Gastrocnemius medialis (tissue), 4 donors: ENCODE results near the gene NSUN2. TPM values are rescaled to one million over a fixed set of nuclear protein-coding genes. Genes with fewer than 3 reads are reported as not detected.
A peak's percentile ranks its signal among the peaks of the same experiment; 100 is the strongest.

ENCODE experiments used
- ATAC-seq, 2 donors: fragments of 150-250 bp; one replicate each; pipeline ENCODE4 v1.9.1; 2016
- DNase-seq, 2 donors: peaks; one replicate each; pipeline ENCODE4 v3.0.0-alpha.2; 2019
- H3K27ac ChIP-seq, 4 donors: fragments of 200-600 bp; sonication (generic); 1 replicate in 1 of 4; 2 replicates in 3 of 4; pipeline ENCODE4 v1.5.1; 2016 to 2018; ENCODE audit warnings: mild to moderate bottlenecking in 2 of 4, moderate library complexity in 1 of 4
- H3K27me3 ChIP-seq, 3 donors: fragments of 200-600 bp; sonication (generic) in 2 of 3; 1 replicate in 1 of 3; 2 replicates in 2 of 3; pipeline versions ENCODE4 v1.5.1 to v1.6.0; 2016 to 2019; ENCODE audit warnings: mild to moderate bottlenecking in 1 of 3, moderate library complexity in 1 of 3
- H3K36me3 ChIP-seq, 2 donors: fragments of 200-600 bp; sonication (generic) in 1 of 2; one replicate each; pipeline ENCODE4 v1.5.1; 2017 to 2018
- H3K4me1 ChIP-seq, 2 donors: fragments of 200-600 bp; sonication (generic) in 1 of 2; one replicate each; pipeline ENCODE4 v1.5.1; 2016 to 2017; ENCODE audit warnings: mild to moderate bottlenecking in 2 of 2
- H3K4me3 ChIP-seq, 4 donors: fragments of 200-600 bp; sonication (generic) in 3 of 4; 1 replicate in 1 of 4; 2 replicates in 3 of 4; pipeline ENCODE4 v1.5.1; 2016 to 2019; ENCODE audit warnings: mild to moderate bottlenecking in 2 of 4
- H3K9me3 ChIP-seq, 3 donors: fragments of 200-600 bp; sonication (generic) in 2 of 3; 1 replicate in 1 of 3; 2 replicates in 2 of 3; pipeline ENCODE4 v1.5.1; 2016 to 2019
- CTCF ChIP-seq, 5 experiments: fragments of 450-650 bp in 3 of 5; fragments of 200-600 bp in 2 of 5; sonication (generic) in 2 of 5; IDR thresholded peaks in 4 of 5; conservative IDR thresholded peaks in 1 of 5; 1 replicate in 4 of 5; 2 replicates in 1 of 5; pipeline ENCODE4 v1.5.1; 2016 to 2019; ENCODE audit warnings: antibody characterized with exemption in 5 of 5, mild to moderate bottlenecking in 3 of 5, moderate library complexity in 3 of 5
- POLR2A ChIP-seq, 2 donors: fragments of 450-650 bp; IDR thresholded peaks; one replicate each; pipeline ENCODE4 v1.6.1; 2017; ENCODE audit warnings: antibody characterized with exemption in 2 of 2, mild to moderate bottlenecking in 2 of 2, moderate library complexity in 2 of 2
- in situ Hi-C, 4 donors: fragments of 200-750 bp; cut with MboI; loops; one replicate each; pipeline versions ENCODE4 v1.15.0 to v1.8.0; 2017; ENCODE audit warnings: low sequenced_read_pairs in 4 of 4
- intact Hi-C: fragments of 100-400 bp; cut with DNase I; formaldehyde crosslinking; loops from one replicate; pipeline ENCODE4 v1.15.1; 2023; ENCODE audit warnings: low total_unique reads
- total RNA-seq, 4 donors: library from RNA; depleted of rRNA; stranded (reverse); fragments of >200 nt; gene quantifications; one replicate each; pipeline versions ENCODE4 v1.1.0 to v1.2.3, GENCODE V29; 2016

Gene NSUN2
- 10 to 100 TPM; 29.4 to 45.9 (median 38.0) TPM for total RNA-seq

DNA sequence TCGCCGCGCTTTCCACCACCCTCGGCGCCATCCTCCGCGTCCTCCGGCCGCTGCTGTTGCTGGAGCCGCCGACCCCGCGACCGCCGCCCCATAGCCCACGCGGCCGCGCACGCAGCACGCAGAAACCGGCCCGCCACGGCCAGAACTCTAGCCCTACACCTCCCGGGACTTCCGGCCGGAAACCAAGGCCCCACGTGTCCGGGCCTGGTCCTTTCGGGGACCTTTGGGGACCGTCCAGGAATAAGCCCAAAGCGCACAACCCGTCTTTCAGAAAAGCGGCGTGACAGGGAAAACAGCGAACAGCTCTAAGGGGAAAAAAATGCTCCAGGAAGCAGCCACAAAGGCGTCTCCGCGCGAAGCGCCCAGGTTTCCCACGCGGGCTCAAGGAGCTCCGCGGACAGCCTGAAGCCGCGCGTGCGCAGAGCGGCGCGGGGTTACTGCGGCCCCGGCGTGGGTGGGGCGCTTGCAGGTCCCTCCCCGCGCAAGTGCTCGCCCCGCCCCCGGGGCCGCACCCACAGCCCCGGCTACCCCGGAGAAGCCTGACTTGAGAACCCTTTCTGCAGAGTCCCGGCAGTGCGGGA, at the start of gene NSUN2, which contains the start of gene SRD5A1:
Gene NSUN2, minus strand, starts transcription at position 157 of the 581 bp plus-strand sequence. Its CDS starts 65 bp downstream, at position 92.
Gene SRD5A1, plus strand, starts transcription at position 553 of the 581 bp plus-strand sequence. CDS start 137 bp downstream, outside the sequence.
- in situ Hi-C loops: loop anchor here in 2 of 4 donors (5.0 to 25.0 kb wide), 4 partner anchors 82 to 1229 kb away; partner anchors contain the start of genes CFAP90 (in 2 of the 2), FASTKD3 (in 2 of the 2), MTRR (in 2 of the 2) and TENT4A (in 1 of the 2)
- intact Hi-C loops: loop anchor here (1.0 to 10.0 kb wide), 5 partner anchors 72 to 1211 kb away; partner anchors contain the start of genes ICE1 and TENT4A
- H3K9me3 ChIP-seq: no peaks in the 10 kb centered on the region
- H3K36me3 ChIP-seq: peaks cover 0 to 30% of the 10 kb centered on the region in 2 donors
- peaks cover 20 to 26% of the 10 kb centered on the region in 2 donors for H3K4me1 ChIP-seq
- peak; percentile 95 to 96 for ATAC-seq
- peak; percentile 78 to 84 for DNase-seq
- H3K27ac ChIP-seq: peak within 1 kb of the TSS; percentile 84 to 95 (median 90)
- TF ChIP-seq CTCF (IDR thresholded peaks at IDR 0.05 in 4 of 5, conservative IDR thresholded peaks at IDR 0.05 in 1 of 5) (no peak), POLR2A (IDR thresholded peaks at IDR 0.05) (peak; percentile 69 to 74)
- no peaks in the 10 kb centered on the region for H3K27me3 ChIP-seq
- peak within 1 kb of the TSS; percentile 76 to 87 (median 85) for H3K4me3 ChIP-seq

DNA sequence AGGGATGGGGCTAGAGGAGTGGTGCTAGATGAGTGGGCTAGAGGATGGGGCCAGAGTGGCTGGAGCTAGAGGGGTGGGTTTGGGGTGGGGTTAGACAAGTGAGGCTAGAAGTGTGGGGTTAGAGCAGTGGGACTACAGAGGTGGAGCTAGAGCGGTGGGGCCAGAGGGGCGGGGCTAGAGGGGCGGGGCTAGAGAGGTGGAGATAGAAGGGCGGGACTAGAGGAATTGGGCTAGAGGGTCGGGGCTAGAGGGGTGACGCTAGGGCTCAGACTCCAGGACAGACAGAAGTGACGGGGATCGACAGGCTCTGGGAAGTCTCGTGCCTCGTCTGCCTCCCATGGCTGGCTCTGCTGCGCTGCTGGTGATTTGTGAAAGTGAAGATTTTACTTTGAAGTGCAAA, 49.4 kb upstream of the NSUN2 start:
- no peaks in the 10 kb centered on the region for H3K4me1 ChIP-seq
- in situ Hi-C loops (no loop called here), intact Hi-C loops (no loop called here)
- TF ChIP-seq POLR2A (IDR thresholded peaks at IDR 0.05): no peak
- TF ChIP-seq CTCF (IDR thresholded peaks at IDR 0.05 in 4 of 5, conservative IDR thresholded peaks at IDR 0.05 in 1 of 5): no peak
- no peaks in the 10 kb centered on the region for H3K36me3 ChIP-seq
- H3K9me3 ChIP-seq: no peaks in the 10 kb centered on the region
- H3K27me3 ChIP-seq: no peaks in the 10 kb centered on the region
- DNase-seq (no peak), ATAC-seq (no peak)
- no peak overlapping the region for H3K27ac ChIP-seq
- no peak overlapping the region for H3K4me3 ChIP-seq

DNA sequence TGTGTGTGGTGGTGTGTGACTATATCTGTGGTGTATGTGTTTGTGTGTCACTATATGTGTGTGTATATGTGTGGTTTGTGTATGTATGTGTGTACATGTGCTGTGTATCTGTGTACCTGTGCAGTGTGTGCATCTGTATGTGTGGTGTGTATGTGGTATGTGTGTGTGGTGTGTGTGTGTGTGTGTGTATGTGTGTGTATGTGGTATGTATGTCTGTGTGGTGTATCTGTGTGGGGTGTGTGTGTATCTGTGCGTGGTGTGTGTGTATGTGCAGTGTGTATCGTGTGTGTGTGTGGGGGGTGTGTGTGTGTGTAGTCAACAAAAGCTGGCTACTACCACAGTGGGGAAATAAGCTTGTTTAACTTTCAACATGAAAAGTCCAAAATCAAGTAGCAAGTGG, 48.8 kb upstream of the NSUN2 start:
- ATAC-seq (no peak), DNase-seq (no peak)
- in situ Hi-C loops (no loop called here), intact Hi-C loops (no loop called here)
- no peaks in the 10 kb centered on the region for H3K36me3 ChIP-seq
- no peaks in the 10 kb centered on the region for H3K9me3 ChIP-seq
- H3K4me3 ChIP-seq: no peak overlapping the region
- no peak for TF ChIP-seq POLR2A (IDR thresholded peaks at IDR 0.05)
- no peak for TF ChIP-seq CTCF (IDR thresholded peaks at IDR 0.05 in 4 of 5, conservative IDR thresholded peaks at IDR 0.05 in 1 of 5)
- H3K4me1 ChIP-seq: no peaks in the 10 kb centered on the region
- H3K27me3 ChIP-seq: no peaks in the 10 kb centered on the region
- H3K27ac ChIP-seq: no peak overlapping the region

GRCh38 chr5:6680922-6681321, 48.1 kb upstream of the NSUN2 start:
- no peaks in the 10 kb centered on the region for H3K9me3 ChIP-seq
- H3K27ac ChIP-seq: no peak overlapping the region
- in situ Hi-C loops: no loop called here
- no peaks in the 10 kb centered on the region for H3K27me3 ChIP-seq
- intact Hi-C loops: no loop called here
- H3K4me1 ChIP-seq: no peaks in the 10 kb centered on the region
- ATAC-seq (no peak), DNase-seq (no peak)
- no peak for TF ChIP-seq POLR2A (IDR thresholded peaks at IDR 0.05)
- TF ChIP-seq CTCF (IDR thresholded peaks at IDR 0.05 in 4 of 5, conservative IDR thresholded peaks at IDR 0.05 in 1 of 5): no peak
- no peaks in the 10 kb centered on the region for H3K36me3 ChIP-seq
- H3K4me3 ChIP-seq: no peak overlapping the region
